PFSK-1 (cell line): ENCODE data around the gene SLC24A1.

Experiments used
- FOXP2 ChIP-seq: optimal IDR thresholded peaks from 2 replicates; pipeline ENCODE3; 2011; ENCODE audit warnings: borderline replicate concordance, control low read depth, inconsistent platforms; ENCODE audit not compliant: insufficient read depth; ENCODE audit errors: extremely low read length, extremely low read depth
- POLR2AphosphoS5 ChIP-seq: IDR thresholded peaks from 2 replicates; pipeline ENCODE4 v1.6.1; 2012; ENCODE audit warnings: low read depth, mild to moderate bottlenecking, control low read depth, low read length, moderate library complexity
- SIN3A ChIP-seq: IDR thresholded peaks from 2 replicates; pipeline ENCODE4 v1.6.1; 2012; ENCODE audit warnings: mild to moderate bottlenecking, low read length, moderate library complexity, borderline replicate concordance; ENCODE audit not compliant: insufficient read depth
- TAF1 ChIP-seq: IDR thresholded peaks from 2 replicates; pipeline ENCODE4 v1.6.1; 2012; ENCODE audit warnings: low read length, control low read depth, borderline replicate concordance; ENCODE audit not compliant: insufficient read depth
- TF ChIP-seq, protein P1 (sequence below), 2 experiments: IDR thresholded peaks; 2 replicates each; pipeline versions ENCODE4 v1.6.1 to v1.8.0; 2011 to 2012; ENCODE audit warnings: low read depth in 2 of 2, low read length in 2 of 2, control low read depth in 1 of 2, inconsistent platforms in 1 of 2, mild to moderate bottlenecking in 1 of 2, moderate library complexity in 1 of 2; ENCODE audit not compliant: insufficient read depth in 1 of 2

SLC24A1 gene

DNA sequence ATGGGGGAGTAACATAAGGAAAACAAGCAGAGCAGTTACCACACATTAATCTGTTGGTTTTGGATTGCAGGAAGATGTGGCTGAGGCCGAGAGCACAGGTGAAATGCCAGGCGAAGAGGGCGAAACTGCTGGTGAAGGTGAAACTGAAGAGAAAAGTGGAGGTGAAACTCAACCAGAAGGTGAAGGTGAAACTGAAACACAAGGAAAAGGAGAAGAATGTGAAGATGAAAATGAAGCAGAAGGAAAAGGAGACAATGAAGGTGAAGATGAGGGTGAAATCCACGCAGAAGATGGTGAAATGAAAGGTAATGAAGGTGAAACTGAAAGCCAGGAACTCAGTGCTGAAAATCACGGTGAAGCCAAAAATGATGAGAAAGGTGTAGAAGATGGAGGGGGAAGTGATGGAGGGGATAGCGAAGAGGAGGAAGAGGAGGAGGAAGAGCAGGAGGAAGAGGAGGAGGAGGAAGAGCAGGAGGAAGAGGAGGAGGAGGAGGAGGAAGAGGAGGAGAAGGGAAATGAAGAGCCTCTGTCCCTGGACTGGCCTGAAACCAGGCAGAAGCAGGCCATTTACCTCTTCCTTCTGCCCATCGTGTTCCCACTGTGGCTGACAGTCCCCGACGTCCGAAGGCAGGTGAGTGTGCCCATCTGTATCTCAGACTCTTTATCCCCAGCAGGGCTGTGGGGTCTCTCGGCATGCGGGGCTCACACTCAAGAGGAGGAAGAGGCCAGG, 28.7 kb downstream of the SLC24A1 start:
- TF ChIP-seq SIN3A (no peak), TAF1 (no peak), POLR2AphosphoS5 (no peak), FOXP2 (no peak)
- TF ChIP-seq, protein P1, sequence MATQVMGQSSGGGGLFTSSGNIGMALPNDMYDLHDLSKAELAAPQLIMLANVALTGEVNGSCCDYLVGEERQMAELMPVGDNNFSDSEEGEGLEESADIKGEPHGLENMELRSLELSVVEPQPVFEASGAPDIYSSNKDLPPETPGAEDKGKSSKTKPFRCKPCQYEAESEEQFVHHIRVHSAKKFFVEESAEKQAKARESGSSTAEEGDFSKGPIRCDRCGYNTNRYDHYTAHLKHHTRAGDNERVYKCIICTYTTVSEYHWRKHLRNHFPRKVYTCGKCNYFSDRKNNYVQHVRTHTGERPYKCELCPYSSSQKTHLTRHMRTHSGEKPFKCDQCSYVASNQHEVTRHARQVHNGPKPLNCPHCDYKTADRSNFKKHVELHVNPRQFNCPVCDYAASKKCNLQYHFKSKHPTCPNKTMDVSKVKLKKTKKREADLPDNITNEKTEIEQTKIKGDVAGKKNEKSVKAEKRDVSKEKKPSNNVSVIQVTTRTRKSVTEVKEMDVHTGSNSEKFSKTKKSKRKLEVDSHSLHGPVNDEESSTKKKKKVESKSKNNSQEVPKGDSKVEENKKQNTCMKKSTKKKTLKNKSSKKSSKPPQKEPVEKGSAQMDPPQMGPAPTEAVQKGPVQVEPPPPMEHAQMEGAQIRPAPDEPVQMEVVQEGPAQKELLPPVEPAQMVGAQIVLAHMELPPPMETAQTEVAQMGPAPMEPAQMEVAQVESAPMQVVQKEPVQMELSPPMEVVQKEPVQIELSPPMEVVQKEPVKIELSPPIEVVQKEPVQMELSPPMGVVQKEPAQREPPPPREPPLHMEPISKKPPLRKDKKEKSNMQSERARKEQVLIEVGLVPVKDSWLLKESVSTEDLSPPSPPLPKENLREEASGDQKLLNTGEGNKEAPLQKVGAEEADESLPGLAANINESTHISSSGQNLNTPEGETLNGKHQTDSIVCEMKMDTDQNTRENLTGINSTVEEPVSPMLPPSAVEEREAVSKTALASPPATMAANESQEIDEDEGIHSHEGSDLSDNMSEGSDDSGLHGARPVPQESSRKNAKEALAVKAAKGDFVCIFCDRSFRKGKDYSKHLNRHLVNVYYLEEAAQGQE (IDR thresholded peaks at IDR 0.05; ENCODE audit: insufficient read depth in 1 of 2, low read depth in 2 of 2, low read length in 2 of 2) = no peak

GRCh38 chr15:65651042-65651322, 29.2 kb downstream of the SLC24A1 start:
- TF ChIP-seq, protein P1 (IDR thresholded peaks at IDR 0.05; ENCODE audit: insufficient read depth in 1 of 2, low read depth in 2 of 2, low read length in 2 of 2) = no peak
- TF ChIP-seq SIN3A (no peak), POLR2AphosphoS5 (no peak), FOXP2 (no peak), TAF1 (no peak)

DNA sequence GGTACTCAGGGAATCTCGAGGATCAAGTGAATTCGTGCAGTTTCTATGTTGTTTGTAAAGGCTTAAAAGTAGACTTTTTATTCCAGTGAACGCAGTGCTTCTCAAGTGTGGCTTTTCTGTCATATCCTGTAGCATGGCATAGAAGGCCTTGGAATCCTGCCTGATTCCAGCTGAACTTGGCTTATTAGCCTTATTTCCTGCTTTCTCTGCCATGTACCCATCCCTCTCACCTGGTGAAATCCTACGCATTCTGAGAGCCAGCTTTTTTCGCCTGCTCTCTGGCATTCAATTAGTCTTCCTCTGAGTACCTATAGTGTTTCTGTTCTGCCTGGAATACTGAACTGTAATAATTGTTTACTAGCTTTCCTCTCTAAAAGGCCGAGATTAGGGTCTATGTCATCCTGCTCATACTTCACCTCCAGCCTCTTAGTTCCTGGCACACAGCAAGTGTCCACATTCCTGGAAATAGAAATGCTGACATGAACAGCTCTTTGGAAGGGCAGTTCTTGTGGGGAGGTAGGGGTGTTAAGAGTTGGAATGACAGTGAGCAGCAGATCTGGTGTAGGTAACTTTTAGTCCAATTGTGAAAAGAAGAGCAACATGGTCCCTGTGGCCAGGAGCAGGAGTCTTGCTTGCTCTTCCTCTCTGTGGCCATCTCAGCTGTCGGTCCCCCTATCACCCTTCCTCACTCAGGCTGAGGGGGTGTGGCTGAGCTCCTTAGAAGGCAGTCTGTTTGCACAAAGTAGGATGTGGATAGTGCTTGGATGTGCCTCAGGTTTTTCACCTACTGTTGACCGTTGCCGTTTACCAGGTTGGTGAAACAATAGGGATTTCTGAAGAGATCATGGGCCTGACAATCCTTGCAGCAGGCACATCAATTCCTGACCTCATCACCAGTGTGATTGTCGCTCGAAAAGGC, 30.4 kb downstream of the SLC24A1 start:
- TF ChIP-seq POLR2AphosphoS5 = no peak
- no peak for TF ChIP-seq FOXP2
- TF ChIP-seq, protein P1 (IDR thresholded peaks at IDR 0.05; ENCODE audit: insufficient read depth in 1 of 2, low read depth in 2 of 2, low read length in 2 of 2) = no peak
- TF ChIP-seq SIN3A = no peak
- TF ChIP-seq TAF1 = no peak

DNA sequence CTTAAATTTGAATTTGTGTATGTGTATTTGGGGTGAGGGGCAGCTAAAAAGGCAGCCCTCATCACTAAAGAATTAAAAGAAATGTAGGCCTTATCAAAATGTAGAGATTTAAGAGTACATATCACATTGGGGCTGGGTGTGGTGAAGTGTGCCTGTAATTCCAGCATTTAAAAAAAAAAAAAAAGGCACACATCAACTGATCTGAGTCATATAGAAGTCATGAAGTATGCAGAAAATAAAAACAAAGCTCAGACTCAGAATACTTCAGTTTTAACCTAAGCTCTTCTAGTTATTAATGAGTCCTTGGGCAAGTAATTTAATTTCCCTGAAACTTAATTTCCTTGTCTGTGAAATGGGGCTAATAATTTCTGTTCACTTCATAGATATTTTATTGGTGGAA, 31.6 kb downstream of the SLC24A1 start:
- TF ChIP-seq FOXP2 (no peak), POLR2AphosphoS5 (no peak), SIN3A (no peak), TAF1 (no peak)
- TF ChIP-seq, protein P1 (IDR thresholded peaks at IDR 0.05; ENCODE audit: insufficient read depth in 1 of 2, low read depth in 2 of 2, low read length in 2 of 2) = no peak
